GM18907 (cell line): Measurements from ENCODE around the gene ATP11B.
A peak's percentile ranks its signal among the peaks of the same experiment; 100 is the strongest.

Source experiments
- ATAC-seq: cut with Tn5 transposase; IDR thresholded peaks from one replicate; pipeline ENCODE4 v1.9.1; 2021; ENCODE audit warnings: mild to moderate bottlenecking, moderate library complexity; ENCODE audit not compliant: unreplicated experiment

ATP11B gene

GRCh38 chr3:182948305-182948704 is 155.0 kb downstream of the ATP11B start:
- ATAC-seq, result no peak

DNA sequence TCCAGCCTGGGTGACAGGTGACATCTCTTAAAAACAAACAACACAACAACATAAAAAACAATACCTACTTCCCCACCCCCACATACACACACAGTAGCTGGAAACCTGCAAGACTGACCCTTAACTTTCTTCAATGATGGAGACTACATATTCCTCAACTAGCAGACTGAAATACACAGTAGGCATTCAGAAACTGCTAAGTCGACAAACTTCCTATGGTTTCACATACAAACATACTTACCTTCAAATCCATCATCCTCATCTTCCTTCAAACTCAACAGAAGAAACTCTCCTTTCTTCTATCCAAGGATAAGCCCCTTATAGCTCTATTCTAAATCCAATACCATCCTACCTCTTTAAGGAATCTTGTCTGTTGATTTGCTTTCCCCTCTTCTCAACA is 156.4 kb downstream of the ATP11B start:
- no peak for ATAC-seq

- ATAC-seq, result peak; percentile 93
Measured at GRCh38 chr3:182954553-182955235, 161.4 kb downstream of the ATP11B start.

DNA sequence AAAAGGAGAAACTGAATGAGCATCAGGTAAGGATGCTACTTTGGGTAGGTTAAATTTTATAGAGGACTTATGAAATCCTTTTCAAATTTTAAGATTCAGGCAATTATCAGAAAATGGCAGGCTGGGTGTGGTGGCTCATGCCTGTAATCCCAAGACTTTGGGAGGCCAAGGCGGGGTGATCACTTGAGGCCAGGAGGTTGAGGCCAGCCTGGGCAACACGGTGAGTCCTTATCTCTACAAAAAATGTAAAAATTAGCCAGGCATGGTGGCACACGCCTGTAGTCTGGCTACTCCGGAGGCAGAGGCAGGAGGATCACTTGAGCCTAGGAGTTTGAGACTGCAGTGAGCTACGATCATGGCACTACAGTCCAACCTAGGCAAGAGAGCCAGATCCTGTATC is 163.9 kb downstream of the ATP11B start:
- no peak for ATAC-seq

- no peak for ATAC-seq
Measured at GRCh38 chr3:182957676-182958266, 164.5 kb downstream of the ATP11B start.

- no peak for ATAC-seq
Measured at GRCh38 chr3:182959474-182960350, 166.4 kb downstream of the ATP11B start.

DNA sequence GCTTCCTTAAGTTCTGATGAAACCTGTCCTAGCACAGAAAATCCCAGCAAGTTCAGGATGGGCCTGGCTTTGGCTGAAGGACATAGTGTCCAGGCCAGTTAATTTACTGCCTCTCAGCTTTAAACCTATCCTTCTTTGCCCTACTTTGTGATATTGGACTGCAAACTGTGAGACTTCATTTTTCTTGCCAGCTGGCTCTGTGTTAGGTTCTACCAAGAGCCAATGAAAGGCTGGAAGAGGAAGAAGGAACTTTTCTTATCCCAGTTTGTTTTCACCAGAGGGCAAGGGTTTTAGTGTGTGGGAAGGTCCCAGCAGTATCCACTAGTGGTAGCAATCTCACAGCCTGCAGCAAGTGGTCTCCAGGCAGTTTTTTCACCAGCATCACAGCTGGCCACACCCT is 168.9 kb downstream of the ATP11B start:
- no peak for ATAC-seq

DNA sequence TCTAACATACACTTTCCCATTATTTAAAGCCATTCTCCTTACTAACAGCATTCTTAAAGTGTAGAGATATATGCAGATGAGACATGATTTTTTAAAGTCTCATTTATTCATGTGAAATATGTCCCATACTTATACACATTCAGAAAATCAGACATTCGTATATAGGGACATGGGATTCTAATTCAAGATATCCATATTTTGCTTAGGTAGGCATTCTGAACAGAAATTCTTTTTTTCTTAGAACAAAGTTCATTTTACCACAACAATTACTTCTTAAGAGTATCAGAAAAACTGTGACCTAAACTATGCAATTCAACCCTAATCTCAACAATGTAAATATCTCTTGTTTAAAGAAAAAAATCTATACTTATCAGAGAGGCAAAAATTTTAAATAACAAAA is 170.9 kb downstream of the ATP11B start:
- no peak for ATAC-seq

DNA sequence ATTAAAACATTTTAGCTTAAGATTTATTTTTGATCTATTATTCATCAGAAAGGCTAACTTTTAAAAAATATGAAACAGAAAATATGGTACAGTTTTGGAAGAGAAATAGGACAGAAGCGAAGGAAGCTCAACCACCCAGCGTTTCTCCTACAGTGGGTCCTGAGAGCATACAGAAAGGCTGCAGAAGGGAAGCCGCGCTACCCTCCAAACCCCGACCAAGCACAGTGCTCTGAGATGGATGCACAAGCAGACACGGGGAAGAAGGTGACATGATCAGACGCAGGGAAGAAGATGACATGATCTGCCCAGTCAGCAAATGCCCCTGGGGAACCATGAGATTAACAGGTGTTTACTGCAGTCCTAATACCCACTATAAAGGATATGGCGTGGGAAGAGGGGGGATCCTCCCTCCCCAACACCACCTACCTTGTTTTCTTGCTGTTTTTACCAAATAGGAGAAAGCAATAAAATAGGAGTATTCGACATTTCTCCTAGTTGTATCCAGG is 172.6 kb downstream of the ATP11B start:
- no peak for ATAC-seq

DNA sequence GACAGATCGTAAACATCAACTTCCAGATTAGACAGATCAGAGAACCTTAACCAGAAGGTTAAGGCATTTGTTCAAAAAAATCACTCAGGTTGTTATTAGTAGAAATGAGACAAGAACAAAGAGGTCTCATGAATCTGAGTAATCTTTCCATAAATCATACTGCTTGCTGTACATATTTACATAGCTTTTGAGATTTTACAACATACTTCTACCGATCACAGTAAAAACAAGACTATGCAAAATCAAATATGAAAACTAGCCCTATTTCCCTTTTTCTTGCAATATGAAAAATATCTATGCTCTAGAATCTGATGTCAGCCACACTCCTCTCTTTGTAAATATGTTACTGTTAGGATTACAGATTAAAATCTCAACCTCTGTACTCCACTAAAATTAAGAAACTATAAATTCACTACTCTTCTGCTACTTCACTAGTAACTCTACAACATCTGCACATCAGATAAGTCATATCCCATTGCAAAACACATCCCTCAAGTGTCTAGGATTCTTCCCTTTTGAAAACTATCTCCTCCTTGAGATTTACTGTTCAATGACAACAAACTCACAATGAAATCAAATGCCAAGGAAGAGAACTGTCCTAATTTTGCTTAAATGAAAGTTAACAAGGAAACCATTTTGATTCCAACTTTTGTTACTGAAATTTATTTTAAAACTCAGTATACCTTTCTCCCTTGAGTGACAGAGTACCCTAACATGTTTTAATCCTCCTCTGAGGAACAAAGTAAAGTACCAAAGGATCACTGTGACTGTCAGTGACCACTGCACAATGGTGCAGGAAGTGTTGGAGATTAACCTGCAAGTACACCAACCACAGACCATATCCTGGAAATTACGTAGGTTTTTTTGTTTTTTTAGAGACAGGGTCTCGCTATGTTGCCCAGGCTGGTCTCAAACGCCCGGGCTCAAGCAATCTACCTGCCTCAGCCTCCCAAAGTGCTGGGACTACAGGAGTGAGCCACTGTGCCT is 174.2 kb downstream of the ATP11B start:
- peak; percentile 57 for ATAC-seq

DNA sequence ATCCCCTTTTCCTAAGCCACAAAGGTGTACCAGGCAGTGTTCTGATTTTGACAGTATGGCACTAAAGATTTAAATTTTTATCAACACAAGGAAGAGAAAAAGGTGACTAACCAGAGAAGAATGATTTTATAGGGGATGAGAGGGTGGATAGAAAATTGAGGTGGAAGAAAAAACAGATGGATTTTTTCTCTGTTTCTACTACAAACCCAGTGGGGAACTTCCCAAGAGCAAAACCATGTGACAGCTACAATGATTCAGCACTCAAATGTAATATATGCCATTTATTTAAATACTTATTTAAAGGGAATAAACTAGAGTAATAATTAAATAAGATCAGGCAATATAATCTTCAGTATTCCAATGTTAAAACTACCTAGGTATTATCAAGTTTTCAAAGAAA is 176.0 kb downstream of the ATP11B start:
- no peak for ATAC-seq

- ATAC-seq, result no peak
Measured at GRCh38 chr3:182969853-182970252, 176.5 kb downstream of the ATP11B start.

GRCh38 chr3:182970811-182971418 is 177.6 kb downstream of the ATP11B start:
- no peak for ATAC-seq
